K562 (cell line): ENCODE data around the gene STMND1. TPM values are rescaled to one million over a fixed set of nuclear protein-coding genes. Genes with fewer than 3 reads are reported as not detected.

ENCODE experiments used
- ATAC-seq: fragments of 200-7000 bp; cut with Tn5 transposase; 3 replicates; pipeline ENCODE4 v1.9.1; 2020; ENCODE audit warnings: moderate library complexity
- BruUV-seq: library from RNA; stranded (reverse); fragments of 400-500 nt; replicated peaks from 2 replicates; lab custom pipeline; 2021; lab: Mats Ljungman, UMichigan
- CTCF ChIA-PET: fragments of 300-600 bp; formaldehyde crosslinking; extraction: SDS; loops from one replicate; lab custom pipeline; 2021; ENCODE audit warnings: low intra/inter-chr PET ratio; lab: Yijun Ruan, JAX
- POLR2A ChIA-PET: fragments of 300-600, 350-650 bp; sonication (Branson Sonifier 250); formaldehyde crosslinking; extraction: SDS; loops from one replicate; lab custom pipeline; 2021; ENCODE audit warnings: antibody characterized with exemption, inconsistent platforms; lab: Yijun Ruan, JAX
- DNase-seq, 4 experiments: peaks; one replicate each; pipeline versions ENCODE4 v3.0.0 to v3.0.0-alpha.2; 2011 to 2018; ENCODE audit warnings: low spot score in 3 of 4, mixed read lengths in 3 of 4; ENCODE audit errors: extremely low read depth in 1 of 4
- FAIRE-seq: peaks from 2 replicates; lab custom pipeline; 2011; peaks lifted over from hg19 to GRCh38; lab: Jason Lieb, UNC
- H2AFZ ChIP-seq: 2 replicates; pipeline ENCODE4 v1.6.0; 2011; ENCODE audit warnings: low read depth, low read length, control low read depth, inconsistent platforms
- H3K27ac ChIP-seq: fragments of 200-600 bp; 3 replicates; pipeline ENCODE4 v1.8.0; 2011; ENCODE audit warnings: low read depth, mild to moderate bottlenecking, control low read depth, inconsistent platforms, low read length, moderate library complexity, mixed read lengths; ENCODE audit errors: extremely low read depth
- H3K27me3 ChIP-seq, 2 experiments: fragments of 300-600 bp in 1 of 2; 2 replicates in 1 of 2; 3 replicates in 1 of 2; pipeline versions ENCODE4 v1.6.0 to v1.8.0; 2011; ENCODE audit warnings: inconsistent platforms in 2 of 2, low read length in 2 of 2, mild to moderate bottlenecking in 1 of 2, mixed read lengths in 1 of 2, moderate library complexity in 1 of 2; ENCODE audit not compliant: control insufficient read depth in 2 of 2, insufficient read depth in 2 of 2
- H3K36me3 ChIP-seq: fragments of 300-600 bp; 3 replicates; pipeline ENCODE4 v1.8.0; 2011; ENCODE audit warnings: mild to moderate bottlenecking, low read length, inconsistent platforms; ENCODE audit not compliant: control insufficient read depth, insufficient read depth
- H3K4me1 ChIP-seq, 2 experiments: fragments of 200-600 bp in 1 of 2; replicated peaks in 1 of 2; 2 replicates in 1 of 2; 3 replicates in 1 of 2; pipeline versions ENCODE4 v1.5.1 to v1.8.0; 2011; ENCODE audit warnings: inconsistent platforms in 2 of 2, low read length in 2 of 2, mild to moderate bottlenecking in 1 of 2, mixed read lengths in 1 of 2, moderate library complexity in 1 of 2; ENCODE audit not compliant: control insufficient read depth in 2 of 2, insufficient read depth in 2 of 2
- H3K4me2 ChIP-seq: 2 replicates; pipeline ENCODE4 v1.6.1; 2011; ENCODE audit warnings: low read length, control low read depth, inconsistent platforms, mixed read lengths; ENCODE audit not compliant: insufficient read depth
- H3K4me3 ChIP-seq: fragments of 200-600 bp; sonication (generic), shearing (Covaris generic); 2 replicates; pipeline ENCODE4 v1.5.1; 2016; ENCODE audit warnings: control low read depth, inconsistent platforms
- H3K79me2 ChIP-seq: fragments of 200-600 bp; 3 replicates; pipeline ENCODE4 v1.8.0; 2011; ENCODE audit warnings: low read length, inconsistent platforms; ENCODE audit not compliant: control insufficient read depth, insufficient read depth
- H3K9ac ChIP-seq, 2 experiments: 2 replicates each; pipeline versions ENCODE4 v1.6.0 to v1.6.1; 2011; ENCODE audit warnings: low read depth in 2 of 2, low read length in 2 of 2, control low read depth in 1 of 2, inconsistent platforms in 1 of 2, mild to moderate bottlenecking in 1 of 2, mixed read lengths in 1 of 2; ENCODE audit not compliant: insufficient read depth in 1 of 2
- H3K9me1 ChIP-seq: one replicate; pipeline ENCODE4 v1.6.0; 2011; ENCODE audit warnings: inconsistent platforms, mild to moderate bottlenecking, low read length, moderate library complexity; ENCODE audit not compliant: control insufficient read depth, insufficient read depth
- H3K9me3 ChIP-seq: replicated peaks from 2 replicates; pipeline ENCODE4 v1.5.1; 2011; ENCODE audit warnings: low read depth, low read length, inconsistent platforms; ENCODE audit not compliant: control insufficient read depth, insufficient read depth
- H4K20me1 ChIP-seq: replicated peaks from 2 replicates; pipeline ENCODE4 v1.6.1; 2011; ENCODE audit warnings: low read length, inconsistent platforms, mixed read lengths; ENCODE audit not compliant: control insufficient read depth, insufficient read depth
- AFF1 ChIP-seq, 2 experiments: fragments of 450-650 bp; IDR thresholded peaks; 2 replicates each; pipeline ENCODE4 v1.6.1; 2018; ENCODE audit warnings: mild to moderate bottlenecking in 2 of 2, low read depth in 1 of 2; ENCODE audit not compliant: partially characterized antibody in 2 of 2
- MTA1 ChIP-seq: fragments of 450-650 bp; IDR thresholded peaks from 2 replicates; pipeline ENCODE4 v1.6.1; 2017; ENCODE audit warnings: borderline replicate concordance
- NCOA1 ChIP-seq: fragments of 450-650 bp; IDR thresholded peaks from 2 replicates; pipeline ENCODE4 v1.6.1; 2016; ENCODE audit warnings: low read depth
- NCOR1 ChIP-seq: fragments of 450-650 bp; IDR thresholded peaks from 2 replicates; pipeline ENCODE4 v1.6.1; 2016; ENCODE audit warnings: mild to moderate bottlenecking, moderate library complexity
- WGBS: fragments of 100-300 bp; shearing (Covaris generic); methylation state at CpG from one replicate; pipeline ENCODE4 v1.1.6; 2016; ENCODE audit warnings: low coverage, mixed read lengths; ENCODE audit not compliant: insufficient coverage; ENCODE audit errors: missing lambda C conversion rate; 5-methylcytosine and 5-hydroxymethylcytosine counted together
- in situ Hi-C: fragments of 300-500 bp; cut with MboI; formaldehyde crosslinking; loops from 4 replicates; pipeline ENCODE4 v1.15.0; 2018; ENCODE audit warnings: inconsistent platforms, mixed read lengths
- intact Hi-C: fragments of 100-400 bp; cut with micrococcal nuclease; formaldehyde crosslinking; loops from 2 replicates; pipeline ENCODE4 v1.14.2; 2022
- polyA plus RNA-seq, 8 experiments: library from polyadenylated mRNA; depleted of rRNA in 4 of 8; stranded (reverse) in 5 of 8; unstranded in 3 of 8; fragments of >200 nt; fragmentation: Nextera tagmentation in 2 of 8; fragmentation: Illumina TruSeq in 1 of 8; extraction: Ambion mirVana in 2 of 8; extraction: Trizol in 1 of 8; gene quantifications; 2 replicates each; pipeline versions ENCODE4 v1.2.1 to v1.2.3, GENCODE V29; 2011 to 2014; ENCODE audit warnings: inconsistent platforms in 1 of 8, missing spikeins in 1 of 8
- total RNA-seq, 7 experiments: library from RNA; depleted of rRNA in 6 of 7; stranded (reverse); fragments of >200 nt in 6 of 7; fragmentation: Illumina TruSeq in 2 of 7; extraction: Trizol in 2 of 7; gene quantifications; 2 replicates each; pipeline versions ENCODE4 v1.2.1 to v1.2.3, GENCODE V29; 2011 to 2021; ENCODE audit warnings: low replicate concordance in 1 of 7

The STMND1 gene
- total and polyA plus RNA-seq, 9 of the 15 experiments (the other 6 are each of a cell fraction or from before 2014, with no cell fraction given), result not detected

DNA sequence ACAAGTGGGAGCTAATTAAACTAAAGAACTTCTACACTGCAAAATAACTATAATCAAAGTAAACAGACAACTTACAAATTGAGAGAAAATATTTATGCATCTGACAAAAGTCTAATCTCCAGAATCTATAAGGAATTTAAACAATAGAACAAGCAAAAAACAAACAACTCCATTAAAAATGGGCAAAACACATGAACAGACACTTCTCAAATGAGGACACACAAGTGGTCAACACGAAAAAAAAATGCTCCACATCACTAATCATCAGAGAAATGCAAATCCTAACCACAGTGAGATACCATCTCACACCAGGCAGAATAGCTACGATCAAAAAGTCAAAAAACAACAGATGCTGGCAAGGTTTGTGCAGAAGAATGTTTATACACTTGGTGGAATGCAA, 36.2 kb downstream of the STMND1 start:
- DNase-seq, result no peak
- intact Hi-C loops, result no loop called here
- Histone ChIP-seq H3K27me3 (no peaks in the 10 kb centered on the region), H4K20me1 (no peaks in the 10 kb centered on the region), H3K36me3 (no peaks in the 10 kb centered on the region), H3K4me3 (no peak overlapping the region), H3K9me3 (no peaks in the 10 kb centered on the region), H3K9ac (no peak overlapping the region), H3K27ac (no peak overlapping the region), H3K4me1 (no peaks in the 10 kb centered on the region), H2AFZ (no peak overlapping the region), H3K79me2 (no peaks in the 10 kb centered on the region), H3K4me2 (no peak overlapping the region), H3K9me1 (no peaks in the 10 kb centered on the region)
- TF ChIP-seq NCOA1 (no peak), MTA1 (no peak), NCOR1 (no peak), AFF1 (IDR thresholded peaks at IDR 0.05; ENCODE audit: low read depth in 1 of 2, partially characterized antibody in 2 of 2) (peak in 1 of 2 experiments; percentile 95)
- CTCF ChIA-PET, result no interaction called here
- no peak for ATAC-seq
- POLR2A ChIA-PET, result no interaction called here
- in situ Hi-C loops, result no loop called here
- no peak for FAIRE-seq
- WGBS, result 5% methylated on average over 2 of the region's 2 CpGs
- BruUV-seq, result no TSS peak
